ENCODE data around the gene MRPL33.
A peak's percentile ranks its signal among the peaks of the same experiment; 100 is the strongest.

Gene MRPL33

DNA sequence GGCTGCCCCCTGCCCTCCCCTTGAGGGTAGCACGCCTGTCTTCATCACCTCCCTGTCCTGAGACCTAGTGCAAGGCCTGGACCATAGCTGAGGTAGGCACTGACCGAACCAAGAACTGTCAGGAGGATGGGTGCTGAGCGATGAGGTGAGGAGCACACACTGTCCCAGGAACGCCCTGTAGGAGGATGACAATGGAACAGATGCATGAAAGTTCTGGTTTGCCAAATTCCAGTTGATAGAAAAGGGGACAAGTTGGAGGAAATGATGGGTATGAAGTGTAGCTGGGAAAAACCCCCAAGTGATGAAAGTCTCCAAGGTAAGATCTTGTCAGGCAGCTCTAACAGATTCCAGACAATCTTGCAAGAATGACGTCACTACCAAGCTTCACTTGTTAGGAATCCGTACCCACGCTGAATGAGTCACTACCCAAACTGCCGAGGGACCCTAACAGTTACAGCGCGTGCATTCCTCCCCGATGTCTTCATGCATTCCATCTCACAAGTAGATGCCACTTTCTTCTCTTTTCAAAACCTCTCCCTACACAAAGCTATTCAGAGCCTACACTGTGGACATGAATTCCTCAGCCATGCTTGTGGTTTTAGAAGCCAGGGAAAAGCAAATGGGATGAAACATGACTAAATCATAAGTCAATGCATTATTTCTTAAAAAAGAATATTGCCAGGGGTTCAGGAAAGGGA is 27.6 kb downstream of the MRPL33 start:
- no peak overlapping the region for H3K4me2 ChIP-seq (ENCODE audit: low read length, poor library complexity, severe bottlenecking)
- H3K4me3 ChIP-seq (ENCODE audit: insufficient read depth in 1 of 2, low read depth in 1 of 2, low read length in 2 of 2): peak overlapping the region in 1 of 2 experiments; percentile 34
- no peak overlapping the region for H2AFZ ChIP-seq (ENCODE audit: low read depth, low read length)
- peak overlapping the region; percentile 97 for H3K27ac ChIP-seq (ENCODE audit: low read length, poor library complexity, severe bottlenecking)
- 23% methylated on average over 11 of the region's 11 CpGs for WGBS
- peak overlapping the region; percentile 71 for H4K8ac ChIP-seq (ENCODE audit: low read length)
- no peaks in the 10 kb centered on the region for H3K36me3 ChIP-seq (ENCODE audit: control insufficient read depth in 1 of 2, insufficient read depth in 2 of 2, low read depth in 1 of 2, low read length in 2 of 2)
- H3K27me3 ChIP-seq (ENCODE audit: control insufficient read depth in 1 of 2, insufficient read depth in 1 of 2, low read length in 2 of 2): no peaks in the 10 kb centered on the region
- no peak overlapping the region for H3K23ac ChIP-seq (ENCODE audit: low read length in 2 of 2)
- peak overlapping the region; percentile 59 to 78 for H3K18ac ChIP-seq (ENCODE audit: low read depth in 1 of 2, low read length in 2 of 2)
- peak overlapping the region; percentile 95 for H4K91ac ChIP-seq (ENCODE audit: low read length)
- no peak overlapping the region for H2BK120ac ChIP-seq (ENCODE audit: low read depth, low read length)
- H2BK5ac ChIP-seq (ENCODE audit: low read depth, low read length, poor library complexity, severe bottlenecking): peak overlapping the region; percentile 95
- peak; percentile 99 for DNase-seq
- peaks cover 24% of the 10 kb centered on the region for H3K4me1 ChIP-seq (ENCODE audit: control insufficient read depth, insufficient read depth, low read depth, low read length)
- peak overlapping the region in 1 of 2 experiments; percentile 64 for H3K14ac ChIP-seq (ENCODE audit: low read length in 2 of 2)
- H2AK5ac ChIP-seq (ENCODE audit: low read length, severe bottlenecking): peak overlapping the region; percentile 87
- H3K4ac ChIP-seq (ENCODE audit: low read depth in 1 of 2, low read length in 2 of 2): peak overlapping the region; percentile 5 to 83
- peaks cover 2% of the 10 kb centered on the region for H3K79me1 ChIP-seq (replicated peaks; ENCODE audit: low read length, poor library complexity, severe bottlenecking)
- H2BK15ac ChIP-seq (ENCODE audit: low read depth, poor library complexity, severe bottlenecking): peak overlapping the region; percentile 30
- H2BK12ac ChIP-seq (ENCODE audit: low read length in 2 of 2): peak overlapping the region; percentile 73 to 96
- no peaks in the 10 kb centered on the region for H3K9me3 ChIP-seq (ENCODE audit: control insufficient read depth, low read length)
- peak overlapping the region; percentile 91 for H3K9ac ChIP-seq (ENCODE audit: low read length)

DNA sequence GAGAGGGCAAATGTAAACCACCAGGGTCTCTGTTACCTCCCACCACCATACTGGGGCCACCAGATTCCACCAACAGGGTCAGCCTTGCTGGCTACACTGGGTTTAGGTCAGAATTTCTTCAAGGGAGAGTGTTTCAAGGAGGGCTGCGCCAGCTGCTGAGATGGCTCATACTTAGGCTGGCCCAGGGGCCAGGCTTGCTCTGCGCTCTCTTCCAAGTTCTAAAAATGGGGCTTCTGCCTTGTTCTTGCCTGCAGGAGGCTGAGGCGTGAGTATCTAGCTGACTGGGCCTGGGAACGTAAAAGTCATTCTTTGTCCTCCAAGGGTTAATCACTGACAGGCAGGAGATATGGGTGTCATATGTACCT is 28.1 kb downstream of the MRPL33 start:
- peak overlapping the region; percentile 91 for H3K9ac ChIP-seq (ENCODE audit: low read length)
- H3K14ac ChIP-seq (ENCODE audit: low read length in 2 of 2): no peak overlapping the region
- H2BK120ac ChIP-seq (ENCODE audit: low read depth, low read length): no peak overlapping the region
- 12% methylated on average over 4 of the region's 4 CpGs for WGBS
- no peak overlapping the region for H3K4ac ChIP-seq (ENCODE audit: low read depth in 1 of 2, low read length in 2 of 2)
- no peak overlapping the region for H4K8ac ChIP-seq (ENCODE audit: low read length)
- H2AFZ ChIP-seq (ENCODE audit: low read depth, low read length): no peak overlapping the region
- peaks cover 24% of the 10 kb centered on the region for H3K4me1 ChIP-seq (ENCODE audit: control insufficient read depth, insufficient read depth, low read depth, low read length)
- H3K36me3 ChIP-seq (ENCODE audit: control insufficient read depth in 1 of 2, insufficient read depth in 2 of 2, low read depth in 1 of 2, low read length in 2 of 2): no peaks in the 10 kb centered on the region
- peak overlapping the region; percentile 63 to 76 for H3K18ac ChIP-seq (ENCODE audit: low read depth in 1 of 2, low read length in 2 of 2)
- peak overlapping the region in 1 of 2 experiments; percentile 34 for H3K4me3 ChIP-seq (ENCODE audit: insufficient read depth in 1 of 2, low read depth in 1 of 2, low read length in 2 of 2)
- peak overlapping the region in 1 of 2 experiments; percentile 48 for H2BK12ac ChIP-seq (ENCODE audit: low read length in 2 of 2)
- no peak overlapping the region for H3K23ac ChIP-seq (ENCODE audit: low read length in 2 of 2)
- no peak for DNase-seq
- H3K27me3 ChIP-seq (ENCODE audit: control insufficient read depth in 1 of 2, insufficient read depth in 1 of 2, low read length in 2 of 2): no peaks in the 10 kb centered on the region
- H2AK5ac ChIP-seq (ENCODE audit: low read length, severe bottlenecking): peak overlapping the region; percentile 28
- H3K4me2 ChIP-seq (ENCODE audit: low read length, poor library complexity, severe bottlenecking): no peak overlapping the region
- no peaks in the 10 kb centered on the region for H3K9me3 ChIP-seq (ENCODE audit: control insufficient read depth, low read length)
- peaks cover 2% of the 10 kb centered on the region for H3K79me1 ChIP-seq (replicated peaks; ENCODE audit: low read length, poor library complexity, severe bottlenecking)
- peak overlapping the region; percentile 30 for H2BK15ac ChIP-seq (ENCODE audit: low read depth, poor library complexity, severe bottlenecking)
- H3K27ac ChIP-seq (ENCODE audit: low read length, poor library complexity, severe bottlenecking): peak overlapping the region; percentile 97
- no peak overlapping the region for H4K91ac ChIP-seq (ENCODE audit: low read length)
- H2BK5ac ChIP-seq (ENCODE audit: low read depth, low read length, poor library complexity, severe bottlenecking): peak overlapping the region; percentile 95

- Histone ChIP-seq H3K4me2 (ENCODE audit: low read length, poor library complexity, severe bottlenecking) (no peak overlapping the region), H3K27me3 (ENCODE audit: control insufficient read depth in 1 of 2, insufficient read depth in 1 of 2, low read length in 2 of 2) (no peaks in the 10 kb centered on the region), H3K27ac (ENCODE audit: low read length, poor library complexity, severe bottlenecking) (peak overlapping the region; percentile 97), H4K8ac (ENCODE audit: low read length) (peak overlapping the region; percentile 33), H2AK5ac (ENCODE audit: low read length, severe bottlenecking) (peak overlapping the region; percentile 63), H2BK120ac (ENCODE audit: low read depth, low read length) (no peak overlapping the region), H3K4ac (ENCODE audit: low read depth in 1 of 2, low read length in 2 of 2) (peak overlapping the region in 1 of 2 experiments; percentile 47), H2BK12ac (ENCODE audit: low read length in 2 of 2) (peak overlapping the region; percentile 61 to 75), H3K14ac (ENCODE audit: low read length in 2 of 2) (peak overlapping the region in 1 of 2 experiments; percentile 96), H3K36me3 (ENCODE audit: control insufficient read depth in 1 of 2, insufficient read depth in 2 of 2, low read depth in 1 of 2, low read length in 2 of 2) (no peaks in the 10 kb centered on the region), H3K9me3 (ENCODE audit: control insufficient read depth, low read length) (no peaks in the 10 kb centered on the region), H4K91ac (ENCODE audit: low read length) (peak overlapping the region; percentile 55), H3K23ac (ENCODE audit: low read length in 2 of 2) (no peak overlapping the region), H3K4me1 (ENCODE audit: control insufficient read depth, insufficient read depth, low read depth, low read length) (peaks cover 25% of the 10 kb centered on the region), H3K4me3 (ENCODE audit: insufficient read depth in 1 of 2, low read depth in 1 of 2, low read length in 2 of 2) (no peak overlapping the region), H3K9ac (ENCODE audit: low read length) (peak overlapping the region; percentile 91), H3K18ac (ENCODE audit: low read depth in 1 of 2, low read length in 2 of 2) (peak overlapping the region; percentile 40 to 83), H2BK5ac (ENCODE audit: low read depth, low read length, poor library complexity, severe bottlenecking) (no peak overlapping the region), H3K79me1 (replicated peaks; ENCODE audit: low read length, poor library complexity, severe bottlenecking) (no peaks in the 10 kb centered on the region), H2AFZ (ENCODE audit: low read depth, low read length) (no peak overlapping the region), H2BK15ac (ENCODE audit: low read depth, poor library complexity, severe bottlenecking) (no peak overlapping the region)
- 95% methylated on average over 6 of the region's 6 CpGs for WGBS
- no peak for DNase-seq
These were observed 29.3 kb downstream of the MRPL33 start for GRCh38 chr2:27800856-27801255.

DNA sequence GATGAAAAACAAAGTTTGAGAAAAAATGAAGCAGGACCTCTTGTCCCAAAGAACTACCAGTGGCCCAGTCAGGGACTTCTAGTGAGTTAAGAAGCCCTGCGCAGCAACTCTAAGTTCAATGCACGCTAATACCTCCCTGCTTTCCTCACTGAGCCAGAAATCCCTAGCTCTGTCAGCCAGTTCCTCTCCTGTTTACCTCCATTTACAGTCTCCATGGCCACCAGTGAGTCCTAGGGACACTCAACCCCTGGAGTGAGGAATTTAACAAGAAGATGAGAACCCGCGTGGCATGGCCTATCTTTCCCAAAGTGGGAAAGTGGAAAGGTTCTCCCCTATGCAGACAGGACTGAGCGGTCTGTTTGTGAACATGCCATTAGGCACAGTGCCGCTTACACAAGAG is 31.0 kb downstream of the MRPL33 start:
- Histone ChIP-seq H4K91ac (ENCODE audit: low read length) (no peak overlapping the region), H3K4ac (ENCODE audit: low read depth in 1 of 2, low read length in 2 of 2) (no peak overlapping the region), H4K8ac (ENCODE audit: low read length) (no peak overlapping the region), H3K4me1 (ENCODE audit: control insufficient read depth, insufficient read depth, low read depth, low read length) (peaks cover 21% of the 10 kb centered on the region), H3K23ac (ENCODE audit: low read length in 2 of 2) (no peak overlapping the region), H3K79me1 (replicated peaks; ENCODE audit: low read length, poor library complexity, severe bottlenecking) (no peaks in the 10 kb centered on the region), H3K9ac (ENCODE audit: low read length) (no peak overlapping the region), H2AFZ (ENCODE audit: low read depth, low read length) (no peak overlapping the region), H3K14ac (ENCODE audit: low read length in 2 of 2) (no peak overlapping the region), H3K27ac (ENCODE audit: low read length, poor library complexity, severe bottlenecking) (no peak overlapping the region), H3K9me3 (ENCODE audit: control insufficient read depth, low read length) (no peaks in the 10 kb centered on the region), H2AK5ac (ENCODE audit: low read length, severe bottlenecking) (peak overlapping the region; percentile 81), H2BK15ac (ENCODE audit: low read depth, poor library complexity, severe bottlenecking) (no peak overlapping the region), H3K36me3 (ENCODE audit: control insufficient read depth in 1 of 2, insufficient read depth in 2 of 2, low read depth in 1 of 2, low read length in 2 of 2) (no peaks in the 10 kb centered on the region), H3K18ac (ENCODE audit: low read depth in 1 of 2, low read length in 2 of 2) (no peak overlapping the region), H3K4me3 (ENCODE audit: insufficient read depth in 1 of 2, low read depth in 1 of 2, low read length in 2 of 2) (no peak overlapping the region), H2BK120ac (ENCODE audit: low read depth, low read length) (no peak overlapping the region), H2BK5ac (ENCODE audit: low read depth, low read length, poor library complexity, severe bottlenecking) (no peak overlapping the region), H3K4me2 (ENCODE audit: low read length, poor library complexity, severe bottlenecking) (no peak overlapping the region), H2BK12ac (ENCODE audit: low read length in 2 of 2) (no peak overlapping the region), H3K27me3 (ENCODE audit: control insufficient read depth in 1 of 2, insufficient read depth in 1 of 2, low read length in 2 of 2) (no peaks in the 10 kb centered on the region)
- 98% methylated on average over 6 of the region's 6 CpGs for WGBS
- no peak for DNase-seq
